H9 (cell line): ENCODE measurements around the gene MANF. TPM values are rescaled to one million over a fixed set of nuclear protein-coding genes. Genes with fewer than 3 reads are reported as not detected.

Experiments used
- DNase-seq: peaks from one replicate; pipeline ENCODE4 v3.0.0-alpha.2; 2017
- H2AFZ ChIP-seq: one replicate; pipeline ENCODE4 v1.6.1; 2013; ENCODE audit warnings: mild to moderate bottlenecking, low read length, control low read depth, moderate library complexity
- H2AK5ac ChIP-seq: 2 replicates; pipeline ENCODE4 v1.6.1; 2013; ENCODE audit warnings: low read length, control low read depth, mixed read lengths; ENCODE audit not compliant: insufficient read length
- H2BK120ac ChIP-seq: one replicate; pipeline ENCODE4 v1.6.1; 2013; ENCODE audit warnings: low read depth, mild to moderate bottlenecking, low read length, control low read depth, inconsistent platforms; ENCODE audit not compliant: poor library complexity, severe bottlenecking
- H2BK12ac ChIP-seq: 2 replicates; pipeline ENCODE4 v1.6.1; 2013; ENCODE audit warnings: low read length, control low read depth, mixed read lengths, low read depth; ENCODE audit not compliant: insufficient read length
- H2BK15ac ChIP-seq: 2 replicates; pipeline ENCODE4 v1.6.1; 2013; ENCODE audit warnings: low read depth, low read length, control low read depth
- H2BK20ac ChIP-seq: one replicate; pipeline ENCODE4 v1.6.1; 2013; ENCODE audit warnings: low read depth, mild to moderate bottlenecking, low read length, control low read depth, inconsistent platforms; ENCODE audit not compliant: poor library complexity, severe bottlenecking
- H2BK5ac ChIP-seq: 2 replicates; pipeline ENCODE4 v1.6.1; 2013; ENCODE audit warnings: low read length, control low read depth, mixed read lengths; ENCODE audit not compliant: insufficient read length
- H3K14ac ChIP-seq: 2 replicates; pipeline ENCODE4 v1.6.1; 2013; ENCODE audit warnings: low read length, control low read depth; ENCODE audit not compliant: insufficient read depth
- H3K18ac ChIP-seq: 2 replicates; pipeline ENCODE4 v1.6.1; 2013; ENCODE audit warnings: low read depth, mild to moderate bottlenecking, mixed read lengths, low read length, control low read depth; ENCODE audit not compliant: insufficient read length
- H3K23ac ChIP-seq: 2 replicates; pipeline ENCODE4 v1.6.1; 2013; ENCODE audit warnings: low read length, control low read depth, mixed read lengths, low read depth; ENCODE audit not compliant: insufficient read length
- H3K23me2 ChIP-seq: 2 replicates; pipeline ENCODE4 v1.6.1; 2013; ENCODE audit warnings: low read depth, mild to moderate bottlenecking, mixed read lengths, low read length, control low read depth; ENCODE audit not compliant: insufficient read length, poor library complexity, severe bottlenecking
- H3K27ac ChIP-seq: 2 replicates; pipeline ENCODE4 v1.5.1; 2013; ENCODE audit warnings: low read length, control low read depth, mixed read lengths, low read depth; ENCODE audit not compliant: insufficient read length
- H3K27me3 ChIP-seq: 2 replicates; pipeline ENCODE4 v1.6.1; 2013; ENCODE audit warnings: low read length, control low read depth, inconsistent platforms; ENCODE audit not compliant: insufficient read depth
- H3K4ac ChIP-seq: 2 replicates; pipeline ENCODE4 v1.6.1; 2013; ENCODE audit warnings: low read depth, mild to moderate bottlenecking, control low read depth, inconsistent platforms, low read length, moderate library complexity
- H3K4me1 ChIP-seq: 2 replicates; pipeline ENCODE4 v1.6.1; 2013; ENCODE audit warnings: low read length, control low read depth, inconsistent platforms; ENCODE audit not compliant: insufficient read depth
- H3K4me2 ChIP-seq: 2 replicates; pipeline ENCODE4 v1.6.1; 2013; ENCODE audit warnings: low read length, control low read depth, mixed read lengths; ENCODE audit not compliant: insufficient read length, insufficient read depth
- H3K56ac ChIP-seq: 2 replicates; pipeline ENCODE4 v1.6.1; 2013; ENCODE audit warnings: low read depth, mild to moderate bottlenecking, mixed read lengths, low read length, control low read depth; ENCODE audit not compliant: insufficient read length
- H3K79me1 ChIP-seq: 2 replicates; pipeline ENCODE4 v1.6.1; 2013; ENCODE audit warnings: low read depth, mild to moderate bottlenecking, moderate library complexity, low read length, control low read depth, inconsistent platforms; ENCODE audit not compliant: insufficient read depth, poor library complexity, severe bottlenecking
- H3K79me2 ChIP-seq: 2 replicates; pipeline ENCODE4 v1.6.1; 2013; ENCODE audit warnings: low read length, control low read depth, inconsistent platforms; ENCODE audit not compliant: insufficient read depth
- H3K9ac ChIP-seq: 2 replicates; pipeline ENCODE4 v1.6.1; 2013; ENCODE audit warnings: low read length, control low read depth, mixed read lengths; ENCODE audit not compliant: insufficient read length; ENCODE audit errors: extremely low read depth
- H3K9me3 ChIP-seq: one replicate; pipeline ENCODE4 v1.6.1; 2013; ENCODE audit warnings: low read depth, low read length, inconsistent platforms; ENCODE audit not compliant: control insufficient read depth
- H3T11ph ChIP-seq: one replicate; pipeline ENCODE4 v1.6.1; 2013; ENCODE audit warnings: mild to moderate bottlenecking, low read length, control low read depth, inconsistent platforms
- H4K20me1 ChIP-seq: one replicate; pipeline ENCODE4 v1.6.1; 2013; ENCODE audit not compliant: control insufficient read depth, insufficient read length, insufficient read depth
- H4K5ac ChIP-seq: 2 replicates; pipeline ENCODE4 v1.6.1; 2013; ENCODE audit warnings: low read depth, mild to moderate bottlenecking, mixed read lengths, low read length, control low read depth; ENCODE audit not compliant: insufficient read length
- H4K8ac ChIP-seq: replicated peaks from 2 replicates; pipeline ENCODE4 v1.6.1; 2013; ENCODE audit warnings: low read length, control low read depth, mixed read lengths, low read depth; ENCODE audit not compliant: insufficient read length
- H4K91ac ChIP-seq: 2 replicates; pipeline ENCODE4 v1.6.1; 2013; ENCODE audit warnings: low read depth, mild to moderate bottlenecking, moderate library complexity, mixed read lengths, low read length, control low read depth; ENCODE audit not compliant: insufficient read length
- H3K27ac Mint-ChIP-seq, 3 experiments: 2 replicates in 2 of 3; 3 replicates in 1 of 3; pipeline ENCODE4 v1.8.0; 2020 to 2021; ENCODE audit warnings: mixed read lengths in 3 of 3, mild to moderate bottlenecking in 1 of 3, moderate library complexity in 1 of 3
- H3K27me3 Mint-ChIP-seq: 2 replicates; pipeline ENCODE4 v1.8.0; 2021; ENCODE audit warnings: low read depth, mild to moderate bottlenecking, moderate library complexity, mixed read lengths
- H3K36me3 Mint-ChIP-seq, 3 experiments: 2 replicates in 2 of 3; 3 replicates in 1 of 3; pipeline ENCODE4 v1.8.0; 2020 to 2021; ENCODE audit warnings: low read depth in 3 of 3, mixed read lengths in 3 of 3; ENCODE audit not compliant: insufficient read depth in 1 of 3
- H3K4me1 Mint-ChIP-seq, 2 experiments: 2 replicates each; pipeline ENCODE4 v1.8.0; 2020; ENCODE audit warnings: mixed read lengths in 2 of 2
- H3K4me3 Mint-ChIP-seq, 2 experiments: 2 replicates in 1 of 2; 3 replicates in 1 of 2; pipeline ENCODE4 v1.8.0; 2020 to 2021; ENCODE audit warnings: mild to moderate bottlenecking in 2 of 2, mixed read lengths in 2 of 2, moderate library complexity in 1 of 2
- H3K9me3 Mint-ChIP-seq, 2 experiments: 2 replicates in 1 of 2; 3 replicates in 1 of 2; pipeline ENCODE4 v1.8.0; 2020; ENCODE audit warnings: mild to moderate bottlenecking in 2 of 2, mixed read lengths in 2 of 2, moderate library complexity in 1 of 2
- CTCF ChIP-seq: fragments of 200-600 bp; sonication (generic); conservative IDR thresholded peaks from 3 replicates; pipeline ENCODE4 v1.8.0; 2021; ENCODE audit warnings: antibody characterized with exemption, mild to moderate bottlenecking
- WGBS: extraction: QIAGEN DNeasy Blood & Tissue Kit; methylation state at CpG from one replicate; pipeline ENCODE4 v1.1.7; 2013; ENCODE audit warnings: missing lambda C conversion rate, low lambda C conversion rate, mixed read lengths; ENCODE audit not compliant: insufficient read length; ENCODE audit errors: extremely low coverage; 5-methylcytosine and 5-hydroxymethylcytosine counted together
- total RNA-seq: library from RNA; stranded (reverse); gene quantifications from 2 replicates; pipeline ENCODE4 v1.2.1, GENCODE V29; 2021

Gene MANF
- total RNA-seq, 1 experiment from 2014 or later = 148 TPM

GRCh38 chr3:51379746-51380455 is 5.2 kb upstream of the MANF start:
- Histone ChIP-seq H3T11ph (no peak overlapping the region), H2BK20ac (no peak overlapping the region), H2AFZ (no peak overlapping the region), H3K23me2 (peaks cover 8% of the 10 kb centered on the region), H3K56ac (no peak overlapping the region), H3K18ac (no peak overlapping the region), H2BK5ac (no peak overlapping the region), H4K20me1 (no peaks in the 10 kb centered on the region), H3K4me2 (no peak overlapping the region), H2BK15ac (no peak overlapping the region), H4K91ac (no peak overlapping the region), H3K9ac (no peak overlapping the region), H2BK120ac (no peak overlapping the region), H3K14ac (no peak overlapping the region; the same call in 1 of the 2 replicates), H4K8ac (no peak overlapping the region), H3K23ac (no peak overlapping the region), H3K27me3 (no peaks in the 10 kb centered on the region), H3K4ac (no peak overlapping the region), H3K79me2 (no peaks in the 10 kb centered on the region), H2BK12ac (no peak overlapping the region), H2AK5ac (no peak overlapping the region), H3K27ac (no peak overlapping the region), H3K79me1 (no peaks in the 10 kb centered on the region), H4K5ac (no peak overlapping the region), H3K4me1 (no peaks in the 10 kb centered on the region), H3K9me3 (no peaks in the 10 kb centered on the region)
- Mint-ChIP-seq H3K4me3 (no peak overlapping the region; a peak in 1 of 5 replicates), H3K9me3 (no peaks in the 10 kb centered on the region), H3K27ac (peak overlapping the region in 1 of 3 experiments; percentile 80; a peak in 1 of 7 replicates), H3K27me3 (peaks cover 2% of the 10 kb centered on the region; the same call in 1 of the 2 replicates), H3K4me1 (peaks cover 12 to 14% of the 10 kb centered on the region in 2 experiments), H3K36me3 (peaks cover 0 to 9% (median 5%) of the 10 kb centered on the region in 3 experiments; a peak in 5 of 7 replicates)
- TF ChIP-seq CTCF = no peak
- WGBS = no CpG with 5 or more reads among the region's 8 CpGs
- DNase-seq = no peak
